Uterus (tissue), 4 donors: ENCODE data around the gene VWA3B. TPM values are rescaled to one million over a fixed set of nuclear protein-coding genes. Genes with fewer than 3 reads are reported as not detected.
"Not testable (repeated sequence)": the region's sequence is repeated elsewhere in the genome, so short reads cannot be mapped to it uniquely, and the experiment has no call there.

Experiments
- DNase-seq, 2 donors: peaks; one replicate each; pipeline ENCODE4 v3.0.0-alpha.2; 2019 to 2020
- H3K27ac ChIP-seq, 2 donors: fragments of 200-600 bp; sonication (generic); 1 replicate in 1 of 2; 2 replicates in 1 of 2; pipeline ENCODE4 v1.5.1; 2016 to 2018
- H3K27me3 ChIP-seq, 2 donors: fragments of 200-600 bp; sonication (generic); one replicate each; pipeline ENCODE4 v1.5.1; 2018 to 2019; ENCODE audit warnings: control low read depth in 1 of 2
- H3K36me3 ChIP-seq, 2 donors: fragments of 200-600 bp; sonication (generic); one replicate each; pipeline ENCODE4 v1.5.1; 2019; ENCODE audit warnings: control low read depth in 1 of 2
- H3K4me1 ChIP-seq, 2 donors: fragments of 200-600 bp; sonication (generic); one replicate each; pipeline ENCODE4 v1.5.1; 2018 to 2019; ENCODE audit warnings: control low read depth in 1 of 2
- H3K4me3 ChIP-seq, 2 donors: fragments of 200-600 bp; sonication (generic); 1 replicate in 1 of 2; 2 replicates in 1 of 2; pipeline ENCODE4 v1.5.1; 2018 to 2019; ENCODE audit warnings: mild to moderate bottlenecking in 1 of 2
- H3K9me3 ChIP-seq, 2 donors: fragments of 200-600 bp; sonication (generic); one replicate each; pipeline ENCODE4 v1.5.1; 2019; ENCODE audit warnings: control low read depth in 1 of 2
- CTCF ChIP-seq, 4 experiments: fragments of 200-600 bp in 2 of 4; fragments of 450-650 bp in 2 of 4; sonication (generic) in 2 of 4; IDR thresholded peaks; one replicate each; pipeline ENCODE4 v1.5.1; 2016 to 2019; ENCODE audit warnings: antibody characterized with exemption in 4 of 4, mild to moderate bottlenecking in 2 of 4, moderate library complexity in 1 of 4
- POLR2A ChIP-seq, 2 donors: fragments of 450-650 bp; IDR thresholded peaks; one replicate each; pipeline ENCODE4 v1.6.1; 2016; ENCODE audit warnings: antibody characterized with exemption in 2 of 2, mild to moderate bottlenecking in 1 of 2, moderate library complexity in 1 of 2
- intact Hi-C: fragments of 100-400 bp; cut with DNase I; formaldehyde crosslinking; loops from one replicate; pipeline ENCODE4 v1.15.1; 2023; ENCODE audit warnings: low total_unique reads
- total RNA-seq, 4 donors: library from RNA; depleted of rRNA in 3 of 4; stranded (reverse); fragments of >200 nt in 3 of 4; gene quantifications; one replicate each; pipeline versions ENCODE4 v1.1.0 to v1.2.4, GENCODE V29; 2014 to 2023
- donor health status: DM: yes; HTN: yes; CAD: no.

Gene VWA3B
- total RNA-seq, 4 donors from 2014 or later: 0.98 to 2.1 TPM; not detected in 2

DNA sequence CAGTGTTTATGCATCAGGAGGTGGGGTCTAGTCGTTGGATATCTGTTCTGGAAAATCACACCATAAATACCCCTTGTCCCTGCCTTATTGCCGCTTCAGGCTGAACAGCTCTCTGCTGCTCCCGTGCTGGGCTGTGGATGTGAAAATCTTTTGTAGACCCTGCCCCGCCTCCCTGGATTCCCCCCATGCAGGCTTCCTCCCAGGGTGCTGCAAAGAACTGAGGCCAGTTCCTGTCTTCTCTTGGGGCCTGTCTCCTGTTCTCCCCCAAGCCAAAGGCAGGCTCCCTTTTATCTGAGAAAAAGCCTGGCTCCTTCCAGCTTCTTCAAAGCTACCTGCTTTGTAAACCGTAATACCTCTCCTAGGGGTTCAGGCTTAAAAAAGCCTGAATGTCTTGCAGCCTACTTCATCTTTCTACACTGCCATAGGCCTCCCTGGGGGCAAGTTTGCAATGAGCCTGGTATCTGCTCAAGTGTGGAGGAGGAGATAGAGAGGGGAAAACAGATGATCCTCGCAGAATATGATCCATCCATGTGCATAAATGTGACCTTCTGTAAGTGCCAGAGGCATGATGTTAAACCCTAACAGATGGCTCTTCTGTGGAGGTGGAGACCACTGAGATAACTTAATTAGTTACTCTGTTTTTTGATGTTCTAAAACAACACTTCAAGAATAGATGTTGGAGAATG lies 55.3 kb downstream of the VWA3B start:
- Histone ChIP-seq H3K36me3 (no peaks in the 10 kb centered on the region), H3K27ac (no peak overlapping the region), H3K4me3 (no peak overlapping the region), H3K9me3 (no peaks in the 10 kb centered on the region), H3K4me1 (no peaks in the 10 kb centered on the region), H3K27me3 (no peaks in the 10 kb centered on the region)
- no peak for DNase-seq
- no peak for TF ChIP-seq POLR2A (IDR thresholded peaks at IDR 0.05)
- no peak for TF ChIP-seq CTCF (IDR thresholded peaks at IDR 0.05)
- intact Hi-C loops: no loop called here

DNA sequence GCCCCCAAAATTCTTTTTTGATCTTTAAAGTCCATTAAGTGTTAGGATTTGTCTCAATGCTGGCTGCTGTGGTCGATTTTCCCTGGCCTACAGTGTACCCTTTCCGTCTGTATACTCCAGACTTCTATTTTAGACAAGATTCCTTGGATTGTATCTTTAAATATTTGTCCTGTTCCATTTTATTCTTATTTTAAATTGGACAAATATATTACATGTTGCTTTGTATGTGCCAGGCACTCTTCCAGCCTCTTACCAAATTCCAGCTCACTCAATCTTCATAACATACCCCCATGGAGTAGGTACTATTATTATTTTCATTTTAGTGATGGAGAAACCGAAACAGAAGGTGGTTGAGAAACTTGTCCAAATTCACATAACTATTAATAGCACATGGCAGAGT lies 58.1 kb downstream of the VWA3B start:
- TF ChIP-seq POLR2A (IDR thresholded peaks at IDR 0.05) (no peak), CTCF (IDR thresholded peaks at IDR 0.05) (no peak)
- Histone ChIP-seq H3K27ac (no peak overlapping the region), H3K27me3 (no peaks in the 10 kb centered on the region), H3K4me1 (no peaks in the 10 kb centered on the region), H3K4me3 (no peak overlapping the region), H3K9me3 (no peaks in the 10 kb centered on the region), H3K36me3 (no peaks in the 10 kb centered on the region)
- no peak for DNase-seq
- intact Hi-C loops: no loop called here

- H3K9me3 ChIP-seq, H3K36me3 ChIP-seq, DNase-seq, intact Hi-C loops, H3K27ac ChIP-seq, H3K27me3 ChIP-seq, H3K4me3 ChIP-seq, H3K4me1 ChIP-seq: not testable (repeated sequence)
These were observed 60.9 kb downstream of the VWA3B start for GRCh38 chr2:98147900-98148299.

DNA sequence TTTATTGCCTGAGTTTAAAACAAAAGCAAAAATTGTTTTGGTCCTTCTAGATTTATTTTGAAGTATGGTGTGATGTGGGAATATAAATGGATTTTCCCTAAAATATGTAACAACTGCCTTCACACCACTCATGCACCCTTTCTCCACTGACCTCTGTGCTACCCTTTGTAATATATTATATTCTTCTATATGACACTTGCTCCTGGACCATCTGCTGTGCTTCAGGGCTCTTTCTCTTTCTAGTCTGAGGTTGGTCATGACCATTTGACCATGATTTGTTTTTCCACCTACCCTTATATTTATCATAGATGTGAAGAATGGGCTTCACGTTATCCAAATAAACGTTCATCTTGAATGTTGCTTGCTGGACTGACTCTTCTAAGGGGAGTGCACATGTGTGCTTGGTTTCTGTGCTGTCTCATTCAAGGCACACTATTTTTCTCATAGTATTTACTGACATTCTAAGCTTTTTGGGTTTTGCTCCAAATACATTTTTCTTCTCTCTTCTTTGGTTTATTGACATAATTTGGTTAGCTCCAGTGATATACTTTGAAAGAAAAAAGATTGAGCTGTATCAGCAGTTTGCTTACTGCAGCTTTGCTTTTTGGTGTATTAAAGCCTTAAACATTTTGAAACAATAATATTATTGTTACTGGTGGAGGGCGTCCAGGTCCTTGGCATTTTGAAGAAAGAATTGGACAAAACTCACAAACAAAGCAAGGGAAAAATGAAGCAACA lies 61.8 kb downstream of the VWA3B start:
- no peaks in the 10 kb centered on the region for H3K36me3 ChIP-seq
- TF ChIP-seq CTCF (IDR thresholded peaks at IDR 0.05): no peak
- TF ChIP-seq POLR2A (IDR thresholded peaks at IDR 0.05): no peak
- no peak for DNase-seq
- H3K27ac ChIP-seq: peak overlapping the region in 1 of 2 donors; percentile 32
- H3K4me1 ChIP-seq: no peaks in the 10 kb centered on the region
- no peaks in the 10 kb centered on the region for H3K27me3 ChIP-seq
- H3K9me3 ChIP-seq: no peaks in the 10 kb centered on the region
- intact Hi-C loops: no loop called here
- H3K4me3 ChIP-seq: peak overlapping the region in 1 of 2 donors; percentile 21

DNA sequence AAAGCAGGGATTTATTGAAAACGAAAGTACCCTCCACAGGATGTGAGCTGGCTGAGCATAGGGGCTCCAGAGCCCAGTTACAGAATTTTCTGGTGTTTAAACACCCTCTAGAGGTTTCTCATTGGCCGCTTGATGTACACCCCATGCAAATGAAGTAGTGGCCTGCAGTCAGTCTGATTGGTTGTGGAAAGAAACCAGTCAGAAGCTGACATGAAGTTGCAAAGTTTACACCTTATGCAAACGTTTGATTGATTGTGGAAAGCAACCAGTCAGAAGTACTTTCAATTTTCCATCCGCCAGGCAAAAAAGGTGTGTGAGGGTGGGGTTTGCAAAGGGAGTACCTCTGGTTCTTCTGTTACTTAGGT lies 62.3 kb downstream of the VWA3B start:
- Histone ChIP-seq H3K4me1 (no peaks in the 10 kb centered on the region), H3K4me3 (peak overlapping the region in 1 of 2 donors; percentile 21), H3K36me3 (no peaks in the 10 kb centered on the region), H3K27ac (no peak overlapping the region), H3K27me3 (no peaks in the 10 kb centered on the region), H3K9me3 (no peaks in the 10 kb centered on the region)
- TF ChIP-seq CTCF (IDR thresholded peaks at IDR 0.05) (no peak), POLR2A (IDR thresholded peaks at IDR 0.05) (no peak)
- intact Hi-C loops: no loop called here
- DNase-seq: no peak
